Measurements from ENCODE around the gene ADCY3. TPM values are rescaled to one million over a fixed set of nuclear protein-coding genes. Genes with fewer than 3 reads are reported as not detected.

Gene ADCY3
- polyA plus RNA-seq, 1 donor from 2014 or later: 28.8 TPM

- no peak overlapping the region for H2AFZ ChIP-seq (ENCODE audit: low read depth, low read length)
- peaks cover 10% of the 10 kb centered on the region for H3K36me3 ChIP-seq (ENCODE audit: insufficient read depth, low read length)
- H3K27me3 ChIP-seq (ENCODE audit: insufficient read depth, low read depth, low read length): no peaks in the 10 kb centered on the region
- no peaks in the 10 kb centered on the region for H4K20me1 ChIP-seq (ENCODE audit: insufficient read depth)
- H3K9me3 ChIP-seq (ENCODE audit: low read length): no peaks in the 10 kb centered on the region
- no peak overlapping the region for H3K9ac ChIP-seq (ENCODE audit: low read length)
- no peak overlapping the region for H3K4me3 ChIP-seq (ENCODE audit: low read length)
- H3K9me2 ChIP-seq (ENCODE audit: insufficient read depth, low read length): no peaks in the 10 kb centered on the region
- TF ChIP-seq REST (IDR thresholded peaks at IDR 0.05; ENCODE audit: borderline replicate concordance): no peak
- no peak for TF ChIP-seq POLR2AphosphoS5 (IDR thresholded peaks at IDR 0.05)
- TF ChIP-seq RAD21 (conservative IDR thresholded peaks at IDR 0.05): no peak
- no peak for TF ChIP-seq EP300 (conservative IDR thresholded peaks at IDR 0.05; ENCODE audit: poor library complexity, severe bottlenecking)
- no peak for TF ChIP-seq TAF1 (IDR thresholded peaks at IDR 0.05; ENCODE audit: low read depth)
- TF ChIP-seq MXI1 (conservative IDR thresholded peaks at IDR 0.05; ENCODE audit: poor library complexity, severe bottlenecking): no peak
- no peak for TF ChIP-seq SMC3 (conservative IDR thresholded peaks at IDR 0.05; ENCODE audit: poor library complexity)
- TF ChIP-seq EZH2 (IDR thresholded peaks at IDR 0.05; ENCODE audit: borderline replicate concordance, insufficient read depth, low read length, poor library complexity, severe bottlenecking): no peak
- no peak for TF ChIP-seq CTCF (IDR thresholded peaks at IDR 0.05; ENCODE audit: poor library complexity, severe bottlenecking)
- H3K79me2 ChIP-seq (replicated peaks; ENCODE audit: insufficient read depth, low read length): peaks cover 10% of the 10 kb centered on the region
- no peaks in the 10 kb centered on the region for H3F3A ChIP-seq (ENCODE audit: insufficient read depth, low read length, poor library complexity, severe bottlenecking)
- no peak overlapping the region for H3K4me2 ChIP-seq (ENCODE audit: low read length)
- H3K27ac ChIP-seq (ENCODE audit: low read length): no peak overlapping the region
These were observed 105.5 kb downstream of the ADCY3 start for GRCh38 chr2:24814516-24814915.

- Histone ChIP-seq H3K9me2 (ENCODE audit: insufficient read depth, low read length) (no peaks in the 10 kb centered on the region), H3K36me3 (ENCODE audit: insufficient read depth, low read length) (peaks cover 10% of the 10 kb centered on the region), H3K27me3 (ENCODE audit: insufficient read depth, low read depth, low read length) (no peaks in the 10 kb centered on the region), H3K27ac (ENCODE audit: low read length) (no peak overlapping the region), H3K9me3 (ENCODE audit: low read length) (no peaks in the 10 kb centered on the region), H3F3A (ENCODE audit: insufficient read depth, low read length, poor library complexity, severe bottlenecking) (no peaks in the 10 kb centered on the region), H3K9ac (ENCODE audit: low read length) (no peak overlapping the region), H3K4me2 (ENCODE audit: low read length) (no peak overlapping the region), H4K20me1 (ENCODE audit: insufficient read depth) (no peaks in the 10 kb centered on the region), H2AFZ (ENCODE audit: low read depth, low read length) (no peak overlapping the region), H3K4me3 (ENCODE audit: low read length) (no peak overlapping the region), H3K79me2 (replicated peaks; ENCODE audit: insufficient read depth, low read length) (peaks cover 13% of the 10 kb centered on the region)
- TF ChIP-seq REST (IDR thresholded peaks at IDR 0.05; ENCODE audit: borderline replicate concordance) (no peak), TAF1 (IDR thresholded peaks at IDR 0.05; ENCODE audit: low read depth) (no peak), POLR2AphosphoS5 (IDR thresholded peaks at IDR 0.05) (no peak)
These were observed 106.3 kb downstream of the ADCY3 start for GRCh38 chr2:24813691-24814137.

Measured in neural cell (in vitro differentiated cells).